GM19395 (cell line): Measurements from ENCODE around the gene LRRC75A.

ENCODE experiments used
- ATAC-seq: cut with Tn5 transposase; IDR thresholded peaks from one replicate; pipeline ENCODE4 v1.9.1; 2021; ENCODE audit warnings: mild to moderate bottlenecking, moderate library complexity; ENCODE audit not compliant: unreplicated experiment

The LRRC75A gene

GRCh38 chr17:16473044-16474011 is 18.7 kb downstream of the LRRC75A start:
- no peak for ATAC-seq

- ATAC-seq = no peak
Measured at GRCh38 chr17:16472539-16472938, 19.5 kb downstream of the LRRC75A start.

- ATAC-seq = no peak
Measured at GRCh38 chr17:16471295-16471694, 20.7 kb downstream of the LRRC75A start.

GRCh38 chr17:16470265-16470664 is 21.7 kb downstream of the LRRC75A start:
- ATAC-seq = no peak

- no peak for ATAC-seq
Measured at GRCh38 chr17:16468428-16468992, 23.5 kb downstream of the LRRC75A start.

- no peak for ATAC-seq
Measured at GRCh38 chr17:16467886-16468285, 24.1 kb downstream of the LRRC75A start.

- ATAC-seq = no peak
Measured at GRCh38 chr17:16467044-16467443, 24.9 kb downstream of the LRRC75A start.

GRCh38 chr17:16466407-16466806 is 25.6 kb downstream of the LRRC75A start:
- ATAC-seq = no peak

GRCh38 chr17:16465861-16466338 is 26.1 kb downstream of the LRRC75A start:
- ATAC-seq = no peak

GRCh38 chr17:16465052-16465312 is 27.0 kb downstream of the LRRC75A start:
- no peak for ATAC-seq

GRCh38 chr17:16464303-16465051 is 27.5 kb downstream of the LRRC75A start:
- ATAC-seq = no peak

GRCh38 chr17:16463358-16464302 is 28.4 kb downstream of the LRRC75A start:
- ATAC-seq = no peak

GRCh38 chr17:16462070-16462864 is 29.7 kb downstream of the LRRC75A start:
- ATAC-seq = no peak

GRCh38 chr17:16461606-16461866 is 30.5 kb downstream of the LRRC75A start:
- ATAC-seq = no peak

GRCh38 chr17:16460796-16461605 is 31.0 kb downstream of the LRRC75A start:
- ATAC-seq = no peak

- no peak for ATAC-seq
Measured at GRCh38 chr17:16459855-16460550, 32.0 kb downstream of the LRRC75A start.

- ATAC-seq = no peak
Measured at GRCh38 chr17:16459271-16459670, 32.7 kb downstream of the LRRC75A start.

- ATAC-seq = no peak
Measured at GRCh38 chr17:16456742-16457316, 35.2 kb downstream of the LRRC75A start.
